ENCODE data around the gene ABHD5.
A peak's percentile ranks its signal among the peaks of the same experiment; 100 is the strongest.

The ABHD5 gene

DNA sequence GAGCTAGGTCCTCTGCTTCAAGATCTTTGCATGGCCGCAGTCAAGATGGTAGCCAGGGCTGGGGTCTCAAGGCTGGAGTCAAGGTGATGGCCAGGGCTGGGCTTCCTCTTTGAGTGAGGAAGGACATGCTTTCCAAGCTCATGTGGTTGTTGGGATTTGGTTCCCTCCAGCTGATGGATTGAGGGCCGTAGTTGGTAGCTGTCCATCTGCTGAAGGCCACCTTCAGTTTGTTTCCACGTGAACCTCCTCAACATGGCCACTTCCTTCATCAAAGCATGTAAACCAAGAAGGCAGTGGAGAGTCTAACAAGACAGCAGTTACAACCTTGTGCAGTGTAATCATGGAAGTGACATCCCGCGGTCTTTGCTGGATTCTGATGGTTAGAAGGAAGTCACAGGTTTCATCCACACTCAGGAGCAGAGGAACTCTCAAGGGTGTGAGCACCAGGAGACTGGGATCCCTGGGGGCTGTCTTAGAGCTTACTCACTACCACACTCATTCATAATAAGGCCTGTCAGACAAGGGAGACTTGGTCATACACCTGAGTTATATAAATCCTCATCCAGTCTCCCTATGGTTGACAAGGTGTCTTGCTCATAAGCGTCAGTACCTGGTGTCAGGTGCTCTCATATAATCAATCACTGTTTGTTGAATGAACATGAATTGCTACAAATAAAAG is 42.1 kb downstream of the ABHD5 start:
- TF ChIP-seq, protein P1, sequence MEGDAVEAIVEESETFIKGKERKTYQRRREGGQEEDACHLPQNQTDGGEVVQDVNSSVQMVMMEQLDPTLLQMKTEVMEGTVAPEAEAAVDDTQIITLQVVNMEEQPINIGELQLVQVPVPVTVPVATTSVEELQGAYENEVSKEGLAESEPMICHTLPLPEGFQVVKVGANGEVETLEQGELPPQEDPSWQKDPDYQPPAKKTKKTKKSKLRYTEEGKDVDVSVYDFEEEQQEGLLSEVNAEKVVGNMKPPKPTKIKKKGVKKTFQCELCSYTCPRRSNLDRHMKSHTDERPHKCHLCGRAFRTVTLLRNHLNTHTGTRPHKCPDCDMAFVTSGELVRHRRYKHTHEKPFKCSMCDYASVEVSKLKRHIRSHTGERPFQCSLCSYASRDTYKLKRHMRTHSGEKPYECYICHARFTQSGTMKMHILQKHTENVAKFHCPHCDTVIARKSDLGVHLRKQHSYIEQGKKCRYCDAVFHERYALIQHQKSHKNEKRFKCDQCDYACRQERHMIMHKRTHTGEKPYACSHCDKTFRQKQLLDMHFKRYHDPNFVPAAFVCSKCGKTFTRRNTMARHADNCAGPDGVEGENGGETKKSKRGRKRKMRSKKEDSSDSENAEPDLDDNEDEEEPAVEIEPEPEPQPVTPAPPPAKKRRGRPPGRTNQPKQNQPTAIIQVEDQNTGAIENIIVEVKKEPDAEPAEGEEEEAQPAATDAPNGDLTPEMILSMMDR (IDR thresholded peaks at IDR 0.05; ENCODE audit: low read depth, low read length) = no peak
- DNase-seq (ENCODE audit: low read depth in 2 of 2) = no peak
- no peak overlapping the region for H3K4me3 ChIP-seq (replicated peaks in 1 of 2; ENCODE audit: low read depth in 2 of 2, low read length in 2 of 2)

DNA sequence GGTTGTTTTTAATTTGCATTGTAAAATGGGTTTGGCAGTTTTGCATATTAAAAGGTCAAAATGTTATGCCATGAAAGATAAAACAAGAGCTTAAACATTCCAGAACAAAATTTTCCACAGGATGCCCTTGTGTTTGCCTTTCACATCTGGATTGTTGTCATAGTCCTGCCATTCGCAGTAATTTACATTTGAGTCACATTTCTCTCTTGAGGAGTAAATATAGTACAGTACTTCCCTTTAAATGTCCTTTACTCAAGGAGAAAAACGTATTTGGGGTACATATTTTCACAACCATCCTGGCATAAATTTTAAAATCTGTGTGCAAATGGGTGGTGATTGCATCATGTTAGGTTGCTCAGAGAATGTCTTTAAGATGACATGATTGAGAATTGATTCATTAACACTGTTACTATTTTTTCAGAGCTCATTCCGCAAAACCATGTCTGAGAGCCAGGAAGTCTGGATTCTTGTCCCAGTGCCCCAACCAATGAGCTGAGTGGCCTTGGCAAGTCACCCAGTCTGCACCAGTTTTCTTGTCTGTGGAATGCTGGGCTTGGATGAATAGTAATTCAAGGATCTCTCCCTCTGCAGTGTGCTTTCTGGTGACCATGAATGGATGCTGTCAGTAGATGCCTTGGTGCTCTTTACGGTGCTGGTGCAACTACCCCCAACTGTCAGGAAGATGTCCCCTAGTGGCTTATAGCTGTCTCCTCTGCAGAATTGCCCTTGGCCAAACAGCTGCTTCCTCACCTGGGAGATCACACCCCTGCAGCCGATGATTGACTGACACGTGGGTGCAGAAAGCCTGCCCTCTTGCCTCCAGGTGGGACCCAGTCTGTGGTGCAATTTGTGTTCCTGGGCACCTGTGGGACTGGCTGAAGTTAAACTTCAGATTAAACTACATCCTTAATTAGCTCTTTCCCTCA is 43.0 kb downstream of the ABHD5 start:
- no peak overlapping the region for H3K4me3 ChIP-seq (replicated peaks in 1 of 2; ENCODE audit: low read depth in 2 of 2, low read length in 2 of 2)
- DNase-seq (ENCODE audit: low read depth in 2 of 2) = peak; percentile 63 to 78
- TF ChIP-seq, protein P1 (IDR thresholded peaks at IDR 0.05; ENCODE audit: low read depth, low read length) = no peak

DNA sequence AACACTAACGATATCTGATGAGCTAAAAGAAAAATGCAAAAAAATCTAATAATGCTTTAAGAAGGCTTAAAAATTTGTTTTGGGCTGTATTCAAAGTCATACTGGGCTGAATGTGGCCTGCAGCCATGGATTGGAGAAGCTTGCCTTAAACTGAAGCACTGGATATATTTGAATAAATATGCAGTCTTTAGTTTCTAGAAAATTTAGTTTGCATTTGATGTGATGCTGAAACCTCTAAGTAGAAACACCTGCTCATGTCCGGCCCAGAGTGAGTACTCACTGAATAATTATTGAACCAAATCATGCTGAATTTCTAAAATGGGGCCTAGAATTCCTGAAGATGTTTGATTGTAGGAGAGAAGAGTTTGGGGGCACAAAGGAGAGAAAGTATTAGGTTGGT is 43.9 kb downstream of the ABHD5 start:
- TF ChIP-seq, protein P1 (IDR thresholded peaks at IDR 0.05; ENCODE audit: low read depth, low read length) = no peak
- no peak for DNase-seq (ENCODE audit: low read depth in 2 of 2)
- H3K4me3 ChIP-seq (replicated peaks in 1 of 2; ENCODE audit: low read depth in 2 of 2, low read length in 2 of 2) = no peak overlapping the region

DNA sequence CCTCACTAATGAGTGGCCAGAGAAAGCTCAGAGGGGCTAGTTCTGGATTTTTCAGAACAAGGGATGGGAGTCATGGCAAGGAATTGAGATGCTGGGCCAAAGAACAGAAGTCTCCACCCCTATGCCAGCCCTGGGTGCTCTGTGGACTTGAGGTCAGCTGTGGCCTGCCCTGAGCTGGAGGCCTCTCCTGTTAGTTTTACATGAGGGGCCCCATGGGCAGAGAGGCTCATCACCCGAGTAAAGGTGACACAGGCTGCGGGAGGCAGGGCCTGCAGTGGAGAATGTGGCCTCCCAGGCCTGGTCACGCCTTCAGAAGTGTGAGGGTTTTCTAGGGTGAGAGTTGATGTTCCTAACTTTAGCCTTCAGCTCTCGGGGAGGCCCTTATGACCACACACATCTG is 44.9 kb downstream of the ABHD5 start:
- TF ChIP-seq, protein P1 (IDR thresholded peaks at IDR 0.05; ENCODE audit: low read depth, low read length) = no peak
- DNase-seq (ENCODE audit: low read depth in 2 of 2) = no peak
- no peak overlapping the region for H3K4me3 ChIP-seq (replicated peaks in 1 of 2; ENCODE audit: low read depth in 2 of 2, low read length in 2 of 2)

DNA sequence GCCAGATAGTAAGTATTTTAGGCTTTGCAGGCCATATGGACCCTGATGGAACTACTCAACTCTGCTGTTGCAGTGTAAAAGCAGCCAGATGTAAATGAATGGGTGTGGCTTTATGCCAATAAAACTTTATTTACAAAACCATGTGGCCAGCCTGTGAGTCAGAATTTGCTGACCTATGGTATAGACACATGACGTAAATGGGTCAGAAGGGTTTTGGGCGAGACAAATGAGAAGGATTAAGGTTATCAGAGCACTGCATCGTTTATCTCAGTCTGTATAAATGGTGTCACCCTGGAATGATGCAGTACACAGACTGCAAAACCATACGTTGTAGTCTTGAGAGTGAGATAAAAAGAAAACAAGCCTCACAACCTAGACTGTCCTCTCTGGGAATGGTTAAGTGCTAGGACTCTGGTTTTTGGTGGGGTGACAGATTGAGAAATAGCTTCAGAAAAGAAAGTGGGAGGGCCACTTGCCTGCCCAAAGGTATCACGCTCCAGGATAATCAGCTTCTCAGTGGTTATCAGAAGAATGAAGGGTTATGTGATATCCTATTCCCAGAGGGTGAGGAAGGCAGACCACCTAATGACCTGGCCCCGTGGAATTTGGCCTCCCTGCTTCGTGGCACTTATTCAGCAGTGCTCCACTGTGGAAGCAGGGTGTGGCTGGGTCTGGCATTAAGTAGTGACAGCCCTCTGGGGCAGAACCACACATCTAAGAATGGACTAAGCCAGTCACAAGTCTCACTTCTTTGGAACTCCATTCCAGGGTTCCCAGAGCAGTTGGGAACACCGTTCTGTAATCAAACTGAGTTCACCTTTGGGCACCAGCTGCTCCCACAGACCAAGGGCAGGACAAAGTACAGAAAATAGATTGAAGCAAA is 46.1 kb downstream of the ABHD5 start:
- H3K4me3 ChIP-seq (replicated peaks in 1 of 2; ENCODE audit: low read depth in 2 of 2, low read length in 2 of 2) = no peak overlapping the region
- TF ChIP-seq, protein P1 (IDR thresholded peaks at IDR 0.05; ENCODE audit: low read depth, low read length) = no peak
- peak; percentile 43 to 44 for DNase-seq (ENCODE audit: low read depth in 2 of 2)

DNA sequence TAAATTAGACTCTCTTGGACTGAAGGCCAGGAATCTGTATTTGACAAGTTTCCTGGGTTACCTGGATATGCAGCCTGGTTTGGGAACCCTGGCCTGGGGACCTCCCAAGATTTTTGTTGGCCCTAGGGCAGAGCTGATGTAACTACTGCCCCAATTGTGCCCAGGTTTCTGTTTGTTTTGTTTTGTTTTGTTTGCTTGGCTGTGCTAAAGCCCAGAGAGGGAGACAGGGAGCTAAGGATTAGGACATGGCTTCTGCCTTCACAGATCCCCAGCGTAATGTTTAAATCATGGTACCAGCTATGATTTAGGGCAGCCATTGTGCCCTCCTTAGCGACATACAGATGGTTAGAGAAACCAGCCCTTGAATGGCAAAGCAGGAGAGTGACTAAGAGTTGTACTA is 47.6 kb downstream of the ABHD5 start:
- no peak overlapping the region for H3K4me3 ChIP-seq (replicated peaks in 1 of 2; ENCODE audit: low read depth in 2 of 2, low read length in 2 of 2)
- TF ChIP-seq, protein P1 (IDR thresholded peaks at IDR 0.05; ENCODE audit: low read depth, low read length) = no peak
- DNase-seq (ENCODE audit: low read depth in 2 of 2) = no peak
